Loucy (cell line): ENCODE data around the gene TPO.

ENCODE experiments used
- H2AFZ ChIP-seq: fragments of 200-600 bp; sonication (generic); 2 replicates; pipeline ENCODE4 v1.6.0; 2016; ENCODE audit warnings: antibody characterized with exemption, mild to moderate bottlenecking, low read length, moderate library complexity
- H3F3A ChIP-seq: fragments of 200-600 bp; 2 replicates; pipeline ENCODE4 v1.6.0; 2016; ENCODE audit warnings: antibody characterized with exemption, low read depth, mild to moderate bottlenecking
- H3K27me3 ChIP-seq: fragments of 200-600 bp; sonication (generic); 2 replicates; pipeline ENCODE4 v1.6.1; 2014; ENCODE audit warnings: low read length, mild to moderate bottlenecking; ENCODE audit not compliant: insufficient read depth, poor library complexity, severe bottlenecking
- H3K36me3 ChIP-seq: fragments of 200-600 bp; sonication (generic); 2 replicates; pipeline ENCODE4 v1.6.1; 2016; ENCODE audit warnings: low read length; ENCODE audit not compliant: insufficient read depth
- H3K4me1 ChIP-seq: fragments of 200-600 bp; sonication (generic); 2 replicates; pipeline ENCODE4 v1.5.1; 2014; ENCODE audit warnings: low read length, mild to moderate bottlenecking; ENCODE audit not compliant: insufficient read depth, poor library complexity, severe bottlenecking
- H3K4me2 ChIP-seq: fragments of 200-600 bp; sonication (generic); 2 replicates; pipeline ENCODE4 v1.6.0; 2014; ENCODE audit warnings: antibody characterized with exemption, low read length, low read depth, mild to moderate bottlenecking; ENCODE audit not compliant: poor library complexity, severe bottlenecking
- H3K4me3 ChIP-seq: fragments of 200-600 bp; sonication (generic); 2 replicates; pipeline ENCODE4 v1.5.1; 2014; ENCODE audit warnings: low read length, mild to moderate bottlenecking, mixed read lengths; ENCODE audit not compliant: poor library complexity, severe bottlenecking
- H3K79me2 ChIP-seq: fragments of 200-600 bp; sonication (generic); 2 replicates; pipeline ENCODE4 v1.6.1; 2014; ENCODE audit warnings: low read length; ENCODE audit not compliant: insufficient read depth
- H3K9ac ChIP-seq: fragments of 200-600 bp; sonication (generic); 2 replicates; pipeline ENCODE4 v1.6.0; 2014; ENCODE audit warnings: mild to moderate bottlenecking, low read depth, low read length, moderate library complexity; ENCODE audit not compliant: poor library complexity, severe bottlenecking
- H3K9me2 ChIP-seq: fragments of 200-600 bp; sonication (generic); replicated peaks from 2 replicates; pipeline ENCODE4 v1.6.1; 2016; ENCODE audit warnings: low read depth, low read length, mixed read lengths
- H3K9me3 ChIP-seq: fragments of 200-600 bp; sonication (generic); 2 replicates; pipeline ENCODE4 v1.6.1; 2014; ENCODE audit warnings: mild to moderate bottlenecking, antibody characterized with exemption, low read length, low read depth; ENCODE audit not compliant: insufficient read depth
- H4K20me1 ChIP-seq: fragments of 200-600 bp; sonication (generic); 2 replicates; pipeline ENCODE4 v1.6.0; 2014; ENCODE audit warnings: antibody characterized with exemption, low read length, mild to moderate bottlenecking; ENCODE audit not compliant: insufficient read depth, poor library complexity, severe bottlenecking
- EZH2phosphoT487 ChIP-seq: fragments of 200-600 bp; IDR thresholded peaks from 2 replicates; pipeline ENCODE4 v1.6.1; 2018; ENCODE audit warnings: antibody characterized with exemption, mild to moderate bottlenecking, moderate library complexity, borderline replicate concordance
- TF ChIP-seq, protein P1 (sequence below): fragments of 200-600 bp; sonication (generic); conservative IDR thresholded peaks from 2 replicates; pipeline ENCODE4 v1.5.1; 2014; ENCODE audit warnings: mild to moderate bottlenecking, antibody characterized with exemption, low read length

Gene TPO

DNA sequence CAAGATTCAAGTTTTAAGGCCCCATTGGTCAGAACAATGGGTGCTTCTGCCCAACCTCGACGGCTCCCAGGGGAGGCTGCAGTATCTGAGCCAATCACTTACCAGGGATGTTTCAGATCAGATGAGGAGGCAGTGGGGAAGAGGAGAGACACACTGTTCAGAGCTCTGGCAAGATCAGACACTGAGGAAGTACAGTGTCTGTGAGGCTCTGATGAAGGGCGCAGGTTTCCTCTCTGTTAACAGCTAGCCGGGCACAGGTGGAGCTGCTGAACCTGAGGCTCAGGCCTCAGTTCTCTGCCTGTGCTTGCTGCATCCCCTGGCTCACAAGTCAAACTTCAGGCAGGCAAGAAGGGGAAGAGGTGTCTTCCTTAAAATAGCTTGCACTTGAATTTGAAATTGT lies 69.7 kb downstream of the TPO start:
- Histone ChIP-seq H3K9ac (no peak overlapping the region), H3K4me2 (no peak overlapping the region), H3K9me2 (no peaks in the 10 kb centered on the region), H3K36me3 (no peaks in the 10 kb centered on the region), H3F3A (no peaks in the 10 kb centered on the region), H3K4me1 (no peaks in the 10 kb centered on the region), H3K9me3 (no peaks in the 10 kb centered on the region), H3K4me3 (no peak overlapping the region), H4K20me1 (no peaks in the 10 kb centered on the region), H3K79me2 (no peaks in the 10 kb centered on the region), H2AFZ (0 out of 2 replicates have a peak overlapping the region, but pooled peaks have one; percentile 9), H3K27me3 (no peaks in the 10 kb centered on the region)
- TF ChIP-seq EZH2phosphoT487: no peak
- TF ChIP-seq, protein P1, sequence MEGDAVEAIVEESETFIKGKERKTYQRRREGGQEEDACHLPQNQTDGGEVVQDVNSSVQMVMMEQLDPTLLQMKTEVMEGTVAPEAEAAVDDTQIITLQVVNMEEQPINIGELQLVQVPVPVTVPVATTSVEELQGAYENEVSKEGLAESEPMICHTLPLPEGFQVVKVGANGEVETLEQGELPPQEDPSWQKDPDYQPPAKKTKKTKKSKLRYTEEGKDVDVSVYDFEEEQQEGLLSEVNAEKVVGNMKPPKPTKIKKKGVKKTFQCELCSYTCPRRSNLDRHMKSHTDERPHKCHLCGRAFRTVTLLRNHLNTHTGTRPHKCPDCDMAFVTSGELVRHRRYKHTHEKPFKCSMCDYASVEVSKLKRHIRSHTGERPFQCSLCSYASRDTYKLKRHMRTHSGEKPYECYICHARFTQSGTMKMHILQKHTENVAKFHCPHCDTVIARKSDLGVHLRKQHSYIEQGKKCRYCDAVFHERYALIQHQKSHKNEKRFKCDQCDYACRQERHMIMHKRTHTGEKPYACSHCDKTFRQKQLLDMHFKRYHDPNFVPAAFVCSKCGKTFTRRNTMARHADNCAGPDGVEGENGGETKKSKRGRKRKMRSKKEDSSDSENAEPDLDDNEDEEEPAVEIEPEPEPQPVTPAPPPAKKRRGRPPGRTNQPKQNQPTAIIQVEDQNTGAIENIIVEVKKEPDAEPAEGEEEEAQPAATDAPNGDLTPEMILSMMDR: no peak

DNA sequence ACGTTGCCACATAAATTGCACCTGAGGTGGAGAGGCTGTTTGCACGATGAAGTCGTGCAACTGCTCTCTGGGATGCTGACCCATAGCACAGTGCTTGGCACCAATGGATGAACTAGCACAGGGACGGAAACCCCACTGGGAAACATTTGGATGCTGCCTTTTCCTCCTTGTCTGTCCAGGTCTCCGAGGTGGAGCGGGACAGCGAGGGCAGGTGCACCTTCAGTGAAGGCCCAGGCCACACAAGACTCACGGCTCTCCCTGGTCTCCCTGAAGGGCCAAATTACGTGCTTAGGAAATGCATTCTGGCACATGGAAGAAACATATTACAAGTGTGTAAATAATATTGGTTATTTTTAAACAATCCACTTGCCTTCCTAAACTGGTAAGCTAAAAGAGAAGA lies 70.3 kb downstream of the TPO start:
- Histone ChIP-seq H3K9ac (no peak overlapping the region), H3K36me3 (no peaks in the 10 kb centered on the region), H3K4me1 (no peaks in the 10 kb centered on the region), H3K9me2 (no peaks in the 10 kb centered on the region), H4K20me1 (no peaks in the 10 kb centered on the region), H2AFZ (no peak overlapping the region), H3K9me3 (no peaks in the 10 kb centered on the region), H3K4me2 (no peak overlapping the region), H3K27me3 (no peaks in the 10 kb centered on the region), H3K79me2 (no peaks in the 10 kb centered on the region), H3F3A (no peaks in the 10 kb centered on the region), H3K4me3 (no peak overlapping the region)
- TF ChIP-seq, protein P1: no peak
- no peak for TF ChIP-seq EZH2phosphoT487

DNA sequence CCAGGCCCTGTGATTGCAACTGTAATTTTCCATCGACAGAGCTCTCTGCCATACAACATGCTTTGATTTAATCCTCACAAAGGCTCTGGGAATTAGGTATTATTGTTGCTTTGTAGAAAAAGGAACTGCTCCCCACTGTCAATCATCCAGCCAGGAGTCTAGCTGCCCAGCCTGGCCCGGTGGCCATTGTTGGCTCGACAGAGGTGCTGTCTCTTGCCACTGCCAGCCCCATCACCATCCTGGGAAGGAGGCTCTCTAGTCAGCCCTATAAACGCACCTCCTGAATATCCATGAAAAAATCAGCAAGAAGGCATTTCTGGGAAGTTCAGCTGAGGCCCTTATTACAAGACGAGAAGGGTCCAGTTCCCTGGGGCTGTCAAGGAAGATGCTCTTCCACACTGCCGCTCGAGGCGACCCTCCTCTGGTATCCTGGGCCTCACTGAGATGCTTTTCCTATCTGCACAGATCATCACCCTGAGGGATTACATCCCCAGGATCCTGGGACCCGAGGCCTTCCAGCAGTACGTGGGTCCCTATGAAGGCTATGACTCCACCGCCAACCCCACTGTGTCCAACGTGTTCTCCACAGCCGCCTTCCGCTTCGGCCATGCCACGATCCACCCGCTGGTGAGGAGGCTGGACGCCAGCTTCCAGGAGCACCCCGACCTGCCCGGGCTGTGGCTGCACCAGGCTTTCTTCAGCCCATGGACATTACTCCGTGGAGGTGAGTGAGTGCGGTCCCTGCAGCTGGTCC lies 71.0 kb downstream of the TPO start:
- no peak overlapping the region for H2AFZ ChIP-seq
- H3K4me1 ChIP-seq: no peaks in the 10 kb centered on the region
- no peak overlapping the region for H3K4me2 ChIP-seq
- no peaks in the 10 kb centered on the region for H3K36me3 ChIP-seq
- no peaks in the 10 kb centered on the region for H4K20me1 ChIP-seq
- no peak overlapping the region for H3K4me3 ChIP-seq
- TF ChIP-seq EZH2phosphoT487: no peak
- TF ChIP-seq, protein P1: no peak
- H3K9me3 ChIP-seq: no peaks in the 10 kb centered on the region
- no peaks in the 10 kb centered on the region for H3F3A ChIP-seq
- no peaks in the 10 kb centered on the region for H3K79me2 ChIP-seq
- no peaks in the 10 kb centered on the region for H3K27me3 ChIP-seq
- H3K9me2 ChIP-seq: no peaks in the 10 kb centered on the region
- no peak overlapping the region for H3K9ac ChIP-seq
